ENCODE results near the gene PRSS8.

DNA sequence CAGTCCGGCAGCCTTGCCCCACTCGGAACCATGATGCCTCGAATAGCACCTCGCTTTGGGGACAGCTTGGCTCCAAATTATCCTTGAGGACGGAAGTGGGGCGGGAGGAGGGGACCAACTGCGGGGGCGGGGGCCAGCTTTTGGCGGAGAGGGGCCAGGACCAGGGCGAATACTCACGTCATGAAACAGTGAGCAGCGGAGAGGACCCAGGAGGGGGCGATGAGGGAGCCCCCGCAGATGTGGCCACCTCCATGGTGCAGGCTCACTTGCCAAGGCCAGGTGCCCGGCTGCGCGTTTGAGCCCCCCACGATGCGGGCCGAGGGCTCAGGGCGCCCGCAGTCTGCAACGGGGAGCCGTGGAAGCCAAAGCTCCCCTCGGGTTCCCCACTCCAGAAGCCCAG lies 13.4 kb upstream of the PRSS8 start:
- no peak for TF ChIP-seq CTCF (IDR thresholded peaks at IDR 0.05)
- no peak for TF ChIP-seq POLR2A (IDR thresholded peaks at IDR 0.05)
